ENCODE data around the gene SPDYA. TPM values are rescaled to one million over a fixed set of nuclear protein-coding genes. Genes with fewer than 3 reads are reported as not detected.
"Not testable (repeated sequence)": the region's sequence is repeated elsewhere in the genome, so short reads cannot be mapped to it uniquely, and the experiment has no call there.

Gene SPDYA
- total RNA-seq, 4 donors from 2014 or later = 0.63 to 4.2 (median 1.9) TPM; not detected in 1

GRCh38 chr2:28768952-28769351, 41.7 kb upstream of the SPDYA start:
- no peak for TF ChIP-seq CTCF (IDR thresholded peaks at IDR 0.05)
- DNase-seq (ENCODE audit: low spot score) (no peak), ATAC-seq (ENCODE audit: low FRiP score) (no peak)

GRCh38 chr2:28772351-28772750, 38.3 kb upstream of the SPDYA start:
- no peak for ATAC-seq (ENCODE audit: low FRiP score)
- TF ChIP-seq CTCF (IDR thresholded peaks at IDR 0.05) = no peak
- DNase-seq (ENCODE audit: low spot score) = no peak

- DNase-seq (ENCODE audit: low spot score) (no peak), ATAC-seq (ENCODE audit: low FRiP score) (no peak)
- no peak for TF ChIP-seq CTCF (IDR thresholded peaks at IDR 0.05)
These were observed 34.2 kb upstream of the SPDYA start for GRCh38 chr2:28776471-28776870.

GRCh38 chr2:28778392-28778791, 32.2 kb upstream of the SPDYA start:
- DNase-seq (ENCODE audit: low spot score) = no peak
- ATAC-seq (ENCODE audit: low FRiP score) = no peak
- no peak for TF ChIP-seq CTCF (IDR thresholded peaks at IDR 0.05)

GRCh38 chr2:28779001-28779400, 31.6 kb upstream of the SPDYA start:
- ATAC-seq (ENCODE audit: low FRiP score) (no peak), DNase-seq (ENCODE audit: low spot score) (no peak)
- TF ChIP-seq CTCF (IDR thresholded peaks at IDR 0.05) = no peak

- ATAC-seq (ENCODE audit: low FRiP score) (no peak), DNase-seq (ENCODE audit: low spot score) (no peak)
- no peak for TF ChIP-seq CTCF (IDR thresholded peaks at IDR 0.05)
These were observed 30.1 kb upstream of the SPDYA start for GRCh38 chr2:28780496-28780895.

- TF ChIP-seq CTCF (IDR thresholded peaks at IDR 0.05) = no peak
- DNase-seq (ENCODE audit: low spot score) = no peak
- no peak for ATAC-seq (ENCODE audit: low FRiP score)
These were observed 28.2 kb upstream of the SPDYA start for GRCh38 chr2:28782423-28782822.

GRCh38 chr2:28784570-28784969, 26.1 kb upstream of the SPDYA start:
- ATAC-seq (ENCODE audit: low FRiP score); DNase-seq (ENCODE audit: low spot score): not testable (repeated sequence)

All from omental fat pad (tissue), 4 donors.